NAMALWA (cell line): ENCODE results near the gene HELZ.
"Not testable (repeated sequence)": the region's sequence is repeated elsewhere in the genome, so short reads cannot be mapped to it uniquely, and the experiment has no call there.

Experiments used
- DNase-seq: peaks from one replicate; pipeline ENCODE4 v3.0.0-alpha.2; 2015; ENCODE audit warnings: low spot score

The HELZ gene

DNA sequence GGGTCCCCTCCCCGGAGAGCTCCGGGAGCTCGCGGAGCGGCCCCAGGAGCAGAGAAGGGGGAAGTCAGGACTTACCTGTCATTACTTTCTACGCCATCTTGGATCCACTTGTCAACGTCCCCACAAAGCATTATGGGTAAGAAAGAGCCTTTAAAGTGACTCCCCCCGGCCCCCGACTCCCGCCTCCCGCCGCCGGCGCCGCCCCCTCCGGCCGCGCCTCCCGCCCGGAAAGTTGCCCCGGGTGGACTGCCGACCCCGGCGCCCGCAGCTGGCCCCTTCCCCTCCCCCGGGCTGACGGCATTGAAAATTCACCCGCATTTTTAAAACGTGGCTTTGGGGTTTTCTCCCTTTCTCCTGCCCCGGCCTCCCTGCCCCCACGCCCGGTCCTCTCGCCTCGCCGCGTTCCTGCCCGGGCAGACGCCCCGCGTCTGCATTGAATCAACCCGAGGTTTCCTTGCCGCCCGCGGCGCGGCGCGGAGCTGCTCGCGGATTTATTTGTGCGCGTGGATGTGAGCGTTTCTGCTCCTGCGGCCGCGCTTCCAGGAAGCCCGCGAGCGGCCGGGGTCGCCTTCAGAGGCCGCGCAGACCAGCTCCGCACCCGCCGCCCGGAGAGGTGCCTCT, at the start of gene HELZ:
Gene HELZ, minus strand, starts transcription at position 124 of the 621 bp plus-strand sequence. CDS start 26,392 bp downstream, outside the sequence.
- peak; percentile 90 for DNase-seq

GRCh38 chr17:67293251-67294203, 48.5 kb upstream of the HELZ start:
- peak; percentile 77 for DNase-seq

DNA sequence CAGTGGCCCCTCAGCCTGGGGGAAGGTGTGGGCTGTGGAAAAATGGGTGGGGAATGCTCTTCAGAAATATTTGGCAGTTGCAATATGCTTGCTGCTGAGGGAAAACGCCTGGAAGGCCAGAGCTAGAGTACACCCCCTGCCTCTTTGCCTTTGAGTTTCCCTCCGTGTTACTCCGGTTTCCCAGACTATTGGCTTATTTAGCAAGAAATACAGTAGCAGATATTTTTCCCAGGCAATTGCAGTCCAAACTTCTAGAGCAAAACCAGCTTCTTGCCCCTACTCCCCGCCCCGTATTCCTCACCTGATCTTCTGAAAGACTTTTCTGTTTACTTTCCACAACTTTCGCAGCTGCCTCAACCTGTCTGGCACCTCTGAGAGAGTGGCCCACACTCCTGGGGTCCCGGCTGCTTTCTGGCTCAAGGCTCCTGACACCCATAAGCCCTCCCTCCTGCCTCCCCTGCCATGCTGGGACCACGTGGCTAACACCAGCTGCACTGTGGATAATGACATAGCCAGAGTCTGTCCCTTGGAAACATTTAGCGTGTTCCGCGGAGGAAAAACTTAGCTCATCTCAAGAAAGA, 45.8 kb upstream of the HELZ start:
- no peak for DNase-seq

DNA sequence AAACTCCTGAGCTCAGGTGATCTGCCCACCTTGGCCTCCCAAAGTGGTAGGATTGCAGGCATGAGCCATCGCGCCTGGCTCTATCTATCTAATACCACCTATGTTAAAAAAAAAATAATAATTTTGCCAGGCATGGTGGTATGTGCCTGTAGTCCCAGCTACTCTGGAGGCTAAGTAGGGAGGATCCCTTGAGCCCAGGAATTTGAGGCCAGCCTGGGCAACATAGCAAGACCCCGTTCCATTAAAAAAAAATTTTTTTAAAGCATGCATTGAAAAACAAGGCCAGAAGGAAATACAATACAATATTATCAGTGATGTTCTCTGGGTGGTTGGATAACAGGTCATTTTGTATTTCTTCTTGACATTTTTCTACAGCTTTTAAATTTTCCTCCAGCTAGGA, 45.2 kb upstream of the HELZ start:
- no peak for DNase-seq

GRCh38 chr17:67289181-67289876, 44.3 kb upstream of the HELZ start:
- DNase-seq = no peak

GRCh38 chr17:67286826-67287225, 41.8 kb upstream of the HELZ start:
- DNase-seq = not testable (repeated sequence)

GRCh38 chr17:67285360-67285759, 40.4 kb upstream of the HELZ start:
- DNase-seq = no peak

GRCh38 chr17:67283731-67284516, 38.9 kb upstream of the HELZ start:
- DNase-seq = no peak

DNA sequence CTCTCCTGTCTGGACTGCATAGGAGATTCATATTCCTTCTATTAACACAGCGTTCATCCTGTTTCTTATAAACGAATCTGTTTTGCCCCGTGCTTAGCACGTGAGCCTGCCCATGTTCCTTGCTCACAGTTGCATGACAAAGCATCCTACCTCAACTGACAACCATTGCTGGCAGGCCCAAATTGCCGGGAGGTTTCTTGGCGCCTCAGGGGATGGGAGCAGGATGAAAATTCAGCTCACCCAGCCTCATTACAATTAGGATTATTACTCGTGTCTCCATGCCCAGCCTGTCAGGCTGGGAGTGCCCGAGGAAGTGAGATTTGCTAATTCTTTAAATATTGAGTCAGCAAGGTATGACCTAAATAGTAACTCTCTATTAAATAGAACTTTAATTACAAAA, 36.7 kb upstream of the HELZ start:
- no peak for DNase-seq

- no peak for DNase-seq
These were observed 36.1 kb upstream of the HELZ start for GRCh38 chr17:67281053-67281452.

GRCh38 chr17:67280279-67280678, 35.3 kb upstream of the HELZ start:
- DNase-seq = no peak

GRCh38 chr17:67279115-67279514, 34.1 kb upstream of the HELZ start:
- no peak for DNase-seq

DNA sequence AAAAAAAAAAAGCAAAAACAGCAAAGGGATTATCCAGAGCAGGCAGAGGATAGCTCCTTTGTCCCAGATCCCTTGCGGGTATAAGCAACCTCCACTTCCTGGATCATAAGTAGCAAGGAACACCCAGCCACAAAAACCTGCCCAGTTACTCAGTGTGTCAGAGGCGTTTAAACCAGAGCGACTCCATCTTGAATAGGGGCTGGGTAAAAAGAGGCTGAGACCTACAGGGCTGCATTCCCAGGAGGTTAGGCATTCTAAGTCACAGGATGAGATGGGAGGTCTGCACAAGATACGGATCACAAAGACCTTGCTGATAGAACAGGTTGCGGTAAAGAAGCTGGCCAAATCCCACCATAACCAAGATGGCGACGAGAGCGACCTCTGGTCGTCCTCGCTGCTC, 33.4 kb upstream of the HELZ start:
- no peak for DNase-seq

GRCh38 chr17:67276075-67276474, 31.1 kb upstream of the HELZ start:
- peak; percentile 14 for DNase-seq

DNA sequence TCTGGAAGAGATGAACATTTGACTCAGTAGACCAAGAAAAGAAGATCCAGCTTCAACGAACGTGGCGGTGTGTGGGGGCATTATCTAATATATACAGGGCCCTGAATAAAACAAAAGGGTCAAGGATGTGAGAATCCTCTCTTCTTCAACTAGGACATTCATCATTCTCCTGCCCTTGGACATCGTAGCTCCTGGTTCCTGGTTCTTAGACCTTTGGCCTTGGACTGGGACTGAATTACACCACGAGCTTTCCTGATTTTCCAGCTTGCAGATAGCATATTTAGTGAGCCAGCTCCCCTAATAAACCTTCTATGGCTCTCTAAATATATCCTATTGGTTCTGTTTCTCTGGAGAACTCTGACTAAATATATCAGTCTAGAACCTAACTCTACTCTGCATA, 29.5 kb upstream of the HELZ start:
- DNase-seq = no peak

DNA sequence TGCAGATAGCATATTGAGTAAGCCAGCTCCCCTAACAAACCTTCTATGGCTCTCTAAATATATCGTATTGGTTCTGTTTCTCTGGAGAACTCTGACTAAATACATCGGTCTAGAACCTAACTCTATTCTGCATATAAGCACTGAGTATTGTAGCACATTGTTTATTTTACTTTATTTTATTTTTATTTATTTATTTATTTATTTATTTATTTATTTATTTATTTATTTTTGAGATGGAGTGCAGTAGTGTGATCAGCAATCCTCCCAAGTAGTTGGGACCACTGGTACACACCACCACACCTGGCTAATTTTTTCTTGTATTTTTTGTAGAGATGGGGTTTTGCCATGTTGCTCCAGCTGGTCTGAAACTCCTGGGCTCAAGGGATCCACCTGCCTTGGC, 28.9 kb upstream of the HELZ start:
- DNase-seq = no peak

DNA sequence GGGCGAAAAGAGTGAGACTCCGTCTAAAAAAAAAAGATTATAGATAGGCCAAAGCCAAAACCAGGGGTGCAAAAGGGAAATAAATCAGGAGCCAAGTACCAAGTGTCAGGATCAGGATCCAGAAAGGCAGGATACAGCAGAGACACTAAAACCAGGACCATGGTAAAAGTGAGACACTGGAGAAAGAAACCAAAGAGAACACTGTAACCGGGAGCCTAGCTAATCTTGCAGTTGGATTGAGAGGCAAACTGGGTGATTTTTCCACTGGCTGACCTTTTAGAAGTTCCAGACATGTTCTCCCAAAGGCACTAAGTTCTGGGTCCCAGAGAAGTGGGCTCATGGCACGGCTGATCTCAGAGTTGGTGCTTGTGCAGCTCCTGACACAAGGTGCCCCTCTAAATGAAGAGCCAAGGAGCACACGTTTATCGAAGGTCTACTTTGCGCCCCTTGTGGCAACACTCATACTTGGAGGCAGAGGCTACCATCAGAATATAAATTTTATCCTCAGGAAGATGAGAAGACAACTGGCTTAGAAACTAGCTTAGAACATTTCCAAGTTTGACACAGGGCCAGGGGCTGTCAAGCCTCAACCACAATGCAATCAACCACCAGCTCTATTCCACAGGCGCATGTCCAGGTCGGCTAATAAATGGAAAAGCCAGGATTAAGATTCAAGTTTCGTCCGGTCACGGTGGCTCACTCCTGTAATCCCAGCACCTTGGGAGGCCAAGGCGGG, 27.5 kb upstream of the HELZ start:
- peak; percentile 73 for DNase-seq

DNA sequence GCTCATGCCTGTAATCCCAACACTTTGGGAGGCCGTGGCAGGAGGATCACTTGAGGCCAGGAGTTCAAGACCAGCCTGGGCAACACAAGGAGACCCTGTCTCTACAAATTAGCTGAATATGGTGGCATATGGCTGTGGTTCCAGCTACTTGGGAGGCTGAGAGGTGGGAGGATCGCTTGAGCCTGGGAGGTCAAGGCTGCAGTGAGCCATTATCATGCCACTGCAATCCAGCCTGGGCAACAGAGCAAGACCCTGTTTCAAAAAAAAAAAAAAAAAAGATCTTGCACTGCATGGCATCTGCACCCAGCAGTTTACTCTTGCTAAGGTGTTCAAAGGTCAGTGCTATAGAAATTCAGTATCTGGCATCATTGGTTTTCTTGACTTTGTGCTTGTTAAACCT, 26.2 kb upstream of the HELZ start:
- not testable (repeated sequence) for DNase-seq

DNA sequence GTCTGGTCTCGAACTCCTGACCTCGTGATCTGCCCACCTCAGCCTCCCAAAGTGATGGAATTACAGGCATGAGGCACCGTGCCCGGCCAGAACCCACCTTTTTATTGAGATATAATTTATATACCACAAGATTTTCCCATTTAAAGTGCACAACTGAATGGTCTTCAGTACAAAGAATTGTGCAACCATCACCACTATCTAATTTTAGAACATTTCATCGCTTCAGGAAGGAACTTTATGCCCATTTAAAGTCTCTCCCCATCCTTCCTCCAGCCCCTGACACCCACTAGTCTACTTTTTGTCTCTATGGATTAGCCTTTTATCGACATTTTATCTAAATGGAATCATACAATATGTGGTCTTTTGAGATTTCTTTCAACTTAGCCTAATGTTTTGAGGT, 25.4 kb upstream of the HELZ start:
- DNase-seq = no peak

- DNase-seq = no peak
These were observed 21.5 kb upstream of the HELZ start for GRCh38 chr17:67266496-67266895.
